OCI-LY7 (cell line): ENCODE measurements around the gene CNDP2. TPM values are rescaled to one million over a fixed set of nuclear protein-coding genes. Genes with fewer than 3 reads are reported as not detected.

Experiments
- BruUV-seq: library from RNA; stranded (reverse); fragments of 400-500 nt; replicated peaks from 2 replicates; lab custom pipeline; 2021; lab: Mats Ljungman, UMichigan
- CTCF ChIA-PET: fragments of 300-600 bp; sonication (Branson Sonifier 250); formaldehyde crosslinking; loops from one replicate; lab custom pipeline; 2022; ENCODE audit warnings: antibody characterized with exemption; ENCODE audit not compliant: unreplicated experiment; lab: Charles Lee
- POLR2A ChIA-PET: fragments of 300-600 bp; sonication (Branson Sonifier 250); formaldehyde crosslinking; loops from one replicate; lab custom pipeline; 2022; ENCODE audit warnings: antibody characterized with exemption; lab: Charles Lee
- DNase-seq: peaks from one replicate; pipeline ENCODE4 v3.0.0-alpha.2; 2015; ENCODE audit warnings: low spot score
- H2AFZ ChIP-seq: fragments of 200-600 bp; sonication (generic), shearing (Covaris generic); 2 replicates; pipeline ENCODE4 v1.6.1; 2014; ENCODE audit warnings: mild to moderate bottlenecking, antibody characterized with exemption, low read length, moderate library complexity
- H3K27ac ChIP-seq: fragments of 200-600 bp; sonication (generic); 2 replicates; pipeline ENCODE4 v1.5.1; 2014; ENCODE audit warnings: mixed run types, low read depth, mild to moderate bottlenecking, moderate library complexity, low read length, inconsistent platforms; ENCODE audit not compliant: poor library complexity, severe bottlenecking
- H3K36me3 ChIP-seq: fragments of 200-600 bp; sonication (generic); 2 replicates; pipeline ENCODE4 v1.6.1; 2014; ENCODE audit warnings: mild to moderate bottlenecking, antibody characterized with exemption, low read length, moderate library complexity, mixed read lengths; ENCODE audit not compliant: insufficient read depth
- H3K4me1 ChIP-seq: fragments of 200-600 bp; sonication (generic); 2 replicates; pipeline ENCODE4 v1.5.1; 2014; ENCODE audit warnings: mild to moderate bottlenecking, low read length; ENCODE audit not compliant: insufficient read depth, poor library complexity, severe bottlenecking
- H3K4me2 ChIP-seq: fragments of 200-600 bp; sonication (generic); 2 replicates; pipeline ENCODE4 v1.6.1; 2014; ENCODE audit warnings: mild to moderate bottlenecking, low read length
- H3K4me3 ChIP-seq: fragments of 200-600 bp; sonication (generic); 2 replicates; pipeline ENCODE4 v1.5.1; 2014; ENCODE audit warnings: mild to moderate bottlenecking, low read depth, low read length; ENCODE audit not compliant: poor library complexity, severe bottlenecking
- H3K79me2 ChIP-seq: fragments of 200-600 bp; sonication (generic); 2 replicates; pipeline ENCODE4 v1.6.1; 2016; ENCODE audit warnings: low read depth, mild to moderate bottlenecking, low read length, moderate library complexity, mixed read lengths; ENCODE audit not compliant: insufficient read depth
- H3K9me2 ChIP-seq: fragments of 200-600 bp; sonication (generic); 2 replicates; pipeline ENCODE4 v1.6.1; 2016; ENCODE audit warnings: mild to moderate bottlenecking, low read length, mixed read lengths; ENCODE audit not compliant: insufficient read depth
- H3K9me3 ChIP-seq: fragments of 200-600 bp; sonication (generic); 2 replicates; pipeline ENCODE4 v1.6.1; 2014; ENCODE audit warnings: mild to moderate bottlenecking, mixed run types, low read length, mixed read lengths
- H4K20me1 ChIP-seq: fragments of 200-600 bp; sonication (generic); 2 replicates; pipeline ENCODE4 v1.6.1; 2014; ENCODE audit warnings: mild to moderate bottlenecking, antibody characterized with exemption, low read length, moderate library complexity, mixed read lengths; ENCODE audit not compliant: insufficient read depth
- CTCF ChIP-seq: fragments of 200-600 bp; sonication (generic); conservative IDR thresholded peaks from 2 replicates; pipeline ENCODE4 v1.5.1; 2014; ENCODE audit warnings: mild to moderate bottlenecking, antibody characterized with exemption, low read length, moderate library complexity, mixed read lengths
- EZH2phosphoT487 ChIP-seq: fragments of 200-600 bp; sonication (generic); IDR thresholded peaks from 2 replicates; pipeline ENCODE4 v1.6.1; 2018; ENCODE audit warnings: low read depth, borderline replicate concordance, mild to moderate bottlenecking, mixed run types, antibody characterized with exemption, low read length, moderate library complexity, mixed read lengths
- intact Hi-C: fragments of 100-400 bp; cut with micrococcal nuclease; formaldehyde crosslinking; loops from one replicate; pipeline ENCODE4 v1.10.0; 2022; ENCODE audit not compliant: unreplicated experiment
- total RNA-seq, 2 experiments: library from RNA; depleted of rRNA in 1 of 2; stranded (reverse); fragments of >200 nt in 1 of 2; shearing (Covaris generic) in 1 of 2; gene quantifications; 2 replicates each; pipeline ENCODE4 v1.2.3, GENCODE V29; 2014 to 2022

CNDP2 gene
- total RNA-seq, 2 experiments from 2014 or later: 28.5 to 94.8 TPM

GRCh38 chr18:74516271-74517235 lies 20.4 kb downstream of the CNDP2 start:
- no peak for DNase-seq
- no peaks in the 10 kb centered on the region for H3K79me2 ChIP-seq
- no peak overlapping the region for H3K27ac ChIP-seq
- H3K9me2 ChIP-seq: no peaks in the 10 kb centered on the region
- ChIA-PET CTCF (no interaction called here), POLR2A (no interaction called here)
- H2AFZ ChIP-seq: no peak overlapping the region
- no peaks in the 10 kb centered on the region for H3K4me1 ChIP-seq
- H3K36me3 ChIP-seq: peaks cover 37% of the 10 kb centered on the region
- intact Hi-C loops: no loop called here
- no peaks in the 10 kb centered on the region for H4K20me1 ChIP-seq
- BruUV-seq: no TSS peak
- H3K9me3 ChIP-seq: no peaks in the 10 kb centered on the region
- no peak overlapping the region for H3K4me2 ChIP-seq
- TF ChIP-seq CTCF (no peak), EZH2phosphoT487 (no peak)
- no peak overlapping the region for H3K4me3 ChIP-seq

DNA sequence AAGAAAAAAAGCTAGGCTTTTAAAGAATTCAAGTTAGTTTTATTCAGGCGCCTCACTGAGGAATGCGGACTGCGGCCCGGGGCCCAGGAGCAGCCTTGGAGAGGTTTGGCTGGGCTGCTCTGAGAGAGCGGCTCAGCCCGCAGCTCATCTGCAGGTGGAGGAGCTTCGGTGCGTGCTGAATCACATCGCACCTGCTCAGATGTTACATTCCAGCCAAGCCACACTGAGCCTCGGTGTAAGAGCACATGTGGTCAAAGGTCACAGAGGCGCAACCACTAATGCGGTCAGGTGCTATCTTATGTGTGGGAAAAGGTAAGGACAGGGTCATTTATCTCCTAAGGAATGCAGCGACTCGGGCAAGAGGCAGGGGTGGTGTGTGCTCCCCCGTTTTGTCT lies 21.1 kb downstream of the CNDP2 start:
- ChIA-PET POLR2A (no interaction called here), CTCF (no interaction called here)
- intact Hi-C loops: no loop called here
- H4K20me1 ChIP-seq: no peaks in the 10 kb centered on the region
- H3K9me3 ChIP-seq: no peaks in the 10 kb centered on the region
- H3K36me3 ChIP-seq: peaks cover 37% of the 10 kb centered on the region
- H3K9me2 ChIP-seq: no peaks in the 10 kb centered on the region
- no peaks in the 10 kb centered on the region for H3K79me2 ChIP-seq
- BruUV-seq: no TSS peak
- H2AFZ ChIP-seq: no peak overlapping the region
- no peak overlapping the region for H3K4me2 ChIP-seq
- no peak for DNase-seq
- H3K27ac ChIP-seq: no peak overlapping the region
- no peak for TF ChIP-seq CTCF
- no peak for TF ChIP-seq EZH2phosphoT487
- H3K4me1 ChIP-seq: no peaks in the 10 kb centered on the region
- H3K4me3 ChIP-seq: no peak overlapping the region
